IPS-15b (cell line): ENCODE measurements around the gene RPRD1B.

Experiments used
- H3K27me3 ChIP-seq: one replicate; pipeline ENCODE4 v1.6.1; 2013; ENCODE audit warnings: low read length; ENCODE audit not compliant: control insufficient read depth, insufficient read depth
- H3K36me3 ChIP-seq: one replicate; pipeline ENCODE4 v1.6.1; 2013; ENCODE audit warnings: low read length; ENCODE audit not compliant: control insufficient read depth, insufficient read depth
- H3K4me1 ChIP-seq: one replicate; pipeline ENCODE4 v1.6.1; 2013; ENCODE audit warnings: mild to moderate bottlenecking, low read length; ENCODE audit not compliant: control insufficient read depth, insufficient read depth
- H3K4me3 ChIP-seq: one replicate; pipeline ENCODE4 v1.5.1; 2013; ENCODE audit warnings: low read depth, low read length
- H3K9ac ChIP-seq: one replicate; pipeline ENCODE4 v1.6.1; 2013; ENCODE audit warnings: low read depth, mild to moderate bottlenecking, low read length
- H3K9me3 ChIP-seq: one replicate; pipeline ENCODE4 v1.6.1; 2013; ENCODE audit warnings: mild to moderate bottlenecking, low read length; ENCODE audit not compliant: control insufficient read depth, insufficient read depth

RPRD1B gene

GRCh38 chr20:38112930-38113294 lies 79.4 kb downstream of the RPRD1B start:
- Histone ChIP-seq H3K4me3 (no peak overlapping the region), H3K9ac (no peak overlapping the region), H3K9me3 (no peaks in the 10 kb centered on the region), H3K4me1 (peaks cover 4% of the 10 kb centered on the region), H3K27me3 (no peaks in the 10 kb centered on the region), H3K36me3 (no peaks in the 10 kb centered on the region)

DNA sequence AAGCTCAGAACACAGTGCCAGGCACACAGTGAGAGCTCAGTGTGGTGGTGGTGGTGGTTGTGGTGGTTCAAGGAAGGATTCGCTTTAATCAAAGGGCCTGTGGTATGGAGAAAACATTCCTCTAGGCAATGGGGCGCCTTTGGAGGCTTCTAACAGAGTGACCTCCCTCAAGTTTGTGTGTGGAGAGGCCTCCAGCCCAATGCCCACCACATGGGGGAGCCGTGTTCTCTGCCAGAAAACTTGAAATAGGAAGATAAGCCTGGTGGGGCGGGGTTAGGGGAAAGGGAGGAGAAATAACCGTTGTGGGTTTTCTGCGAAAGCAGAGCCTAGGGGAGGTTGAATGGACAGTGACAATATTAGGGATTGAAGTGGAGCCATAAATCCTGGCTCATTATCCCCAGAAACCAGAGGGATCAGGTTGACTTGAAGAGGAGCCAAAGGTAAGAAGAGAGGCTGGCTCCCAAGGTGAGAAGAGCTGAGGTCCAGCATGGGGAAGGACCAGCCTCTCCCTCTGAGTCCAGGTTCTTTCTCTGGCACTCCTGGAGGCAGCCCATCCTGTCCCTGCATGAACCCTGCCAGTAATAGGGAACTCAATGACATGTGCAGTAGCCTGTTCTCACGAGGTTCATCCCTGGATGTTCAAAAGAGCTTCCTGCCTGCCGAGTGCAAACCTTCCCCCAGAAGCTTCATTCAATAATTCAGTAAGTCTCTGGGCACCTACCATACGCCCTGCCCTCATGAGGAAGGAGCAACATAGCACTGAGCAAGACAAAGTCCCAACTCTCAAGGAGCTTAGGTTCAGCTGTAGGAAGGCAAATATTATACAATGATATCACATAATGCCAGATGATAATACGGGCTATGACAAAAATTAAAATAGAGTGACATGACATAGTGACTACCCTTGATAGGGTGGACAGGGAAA lies 80.1 kb downstream of the RPRD1B start:
- H3K27me3 ChIP-seq: no peaks in the 10 kb centered on the region
- H3K4me3 ChIP-seq: no peak overlapping the region
- H3K4me1 ChIP-seq: peaks cover 4% of the 10 kb centered on the region
- no peak overlapping the region for H3K9ac ChIP-seq
- H3K9me3 ChIP-seq: no peaks in the 10 kb centered on the region
- H3K36me3 ChIP-seq: no peaks in the 10 kb centered on the region

GRCh38 chr20:38114353-38114791 lies 80.8 kb downstream of the RPRD1B start:
- H3K9ac ChIP-seq: no peak overlapping the region
- no peaks in the 10 kb centered on the region for H3K36me3 ChIP-seq
- no peak overlapping the region for H3K4me3 ChIP-seq
- H3K27me3 ChIP-seq: no peaks in the 10 kb centered on the region
- peaks cover 4% of the 10 kb centered on the region for H3K4me1 ChIP-seq
- no peaks in the 10 kb centered on the region for H3K9me3 ChIP-seq

DNA sequence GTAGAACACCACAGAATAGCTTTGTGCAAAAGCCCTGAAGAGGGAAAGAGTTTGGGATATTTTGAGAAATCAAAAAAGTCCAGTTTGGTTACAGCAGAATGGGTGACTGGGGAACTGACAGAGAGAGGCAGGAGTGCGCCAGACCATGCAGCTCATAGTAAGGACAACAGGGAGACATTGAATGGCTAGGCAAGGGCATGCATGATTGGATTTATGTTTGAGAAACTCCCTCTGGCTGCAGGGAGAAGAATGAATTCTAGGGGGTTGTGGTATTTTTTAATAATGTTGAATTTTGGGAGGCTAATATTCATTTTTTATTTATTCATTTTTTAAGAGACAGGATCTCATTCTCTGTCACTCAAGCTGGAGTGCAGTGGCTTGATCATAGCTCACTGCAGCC lies 81.7 kb downstream of the RPRD1B start:
- H3K36me3 ChIP-seq: no peaks in the 10 kb centered on the region
- H3K9ac ChIP-seq: no peak overlapping the region
- no peaks in the 10 kb centered on the region for H3K27me3 ChIP-seq
- no peaks in the 10 kb centered on the region for H3K9me3 ChIP-seq
- H3K4me1 ChIP-seq: peaks cover 4% of the 10 kb centered on the region
- no peak overlapping the region for H3K4me3 ChIP-seq

GRCh38 chr20:38115896-38116295 lies 82.3 kb downstream of the RPRD1B start:
- H3K4me1 ChIP-seq: peaks cover 4% of the 10 kb centered on the region
- H3K9ac ChIP-seq: no peak overlapping the region
- H3K4me3 ChIP-seq: no peak overlapping the region
- no peaks in the 10 kb centered on the region for H3K27me3 ChIP-seq
- H3K9me3 ChIP-seq: no peaks in the 10 kb centered on the region
- H3K36me3 ChIP-seq: no peaks in the 10 kb centered on the region

DNA sequence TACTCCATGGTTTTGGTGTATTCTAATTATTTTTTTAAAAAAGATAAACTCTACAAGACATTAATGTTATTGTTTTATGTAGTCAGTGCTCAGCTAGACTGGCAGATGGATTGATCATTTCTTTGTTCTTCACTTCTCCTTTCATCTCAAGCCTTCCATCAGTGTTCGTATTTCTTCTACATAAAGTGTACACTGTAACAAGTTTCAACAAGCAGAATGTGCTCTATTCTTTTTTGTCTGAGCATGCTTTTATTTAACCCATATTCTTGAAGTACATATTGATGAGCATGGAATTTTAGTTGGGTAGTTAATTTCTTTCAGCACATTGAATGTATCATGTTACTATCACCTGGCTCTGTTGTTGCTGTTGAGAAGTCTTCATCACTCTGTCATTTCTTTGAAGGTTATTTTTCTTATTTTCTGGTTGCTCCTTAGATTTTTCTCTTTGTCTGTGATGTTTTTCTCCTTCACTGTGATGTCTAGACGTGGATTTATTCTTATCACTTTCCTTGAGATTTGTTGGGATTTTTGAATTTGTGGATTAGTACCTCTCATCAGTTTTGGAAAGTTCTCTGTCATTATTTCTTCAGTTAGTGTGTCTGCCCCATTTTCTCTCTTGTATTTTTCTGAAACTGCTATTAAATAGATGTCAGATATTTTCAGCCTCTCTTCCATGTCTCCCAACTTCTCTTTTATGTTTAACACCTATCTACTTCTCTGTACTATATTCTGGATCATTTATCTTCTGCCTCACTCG lies 83.0 kb downstream of the RPRD1B start:
- no peaks in the 10 kb centered on the region for H3K36me3 ChIP-seq
- no peak overlapping the region for H3K9ac ChIP-seq
- H3K4me3 ChIP-seq: no peak overlapping the region

DNA sequence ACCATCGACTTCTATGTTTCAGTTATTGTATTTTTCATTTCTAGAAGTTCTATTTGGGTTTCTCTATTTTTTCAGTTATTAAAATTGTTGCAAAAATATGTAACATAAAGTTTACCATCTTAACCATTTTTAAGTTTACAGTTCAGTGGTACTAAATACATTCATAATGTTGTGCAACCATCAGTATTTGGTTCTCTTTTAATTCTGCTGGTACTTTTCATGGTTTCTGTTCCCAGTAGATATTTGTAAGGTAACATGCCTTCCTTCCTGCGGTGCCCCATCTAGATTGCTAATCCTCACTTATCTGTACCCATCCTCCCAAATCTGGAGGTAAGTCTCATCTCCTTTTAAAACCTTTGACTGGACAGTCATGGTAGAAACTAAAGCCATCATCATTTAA lies 83.7 kb downstream of the RPRD1B start:
- H3K27me3 ChIP-seq: no peaks in the 10 kb centered on the region

More for the DNA sequence above, 83.0 kb downstream of the RPRD1B start:
- Histone ChIP-seq H3K9me3 (no peaks in the 10 kb centered on the region), H3K27me3 (no peaks in the 10 kb centered on the region), H3K4me1 (peaks cover 4% of the 10 kb centered on the region)

DNA sequence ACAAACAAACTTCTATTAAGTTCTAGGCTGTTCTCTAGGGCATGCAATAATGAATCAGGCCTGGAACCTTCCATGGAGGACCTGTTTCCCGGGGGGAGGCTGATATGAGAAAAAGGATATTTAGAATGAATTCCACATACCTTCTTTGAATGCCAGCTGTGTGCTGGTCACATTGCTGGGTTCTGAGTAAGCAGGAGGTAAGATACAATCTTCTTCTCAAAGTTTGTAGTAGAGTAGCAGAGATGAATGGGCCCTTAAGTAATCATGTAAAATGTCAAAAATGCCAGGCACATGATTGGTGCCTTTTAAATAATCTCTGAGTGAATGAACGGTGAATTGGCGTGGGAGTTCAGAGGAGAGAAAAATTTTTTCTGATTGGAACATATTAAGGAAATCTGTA lies 84.1 kb downstream of the RPRD1B start:
- Histone ChIP-seq H3K4me1 (peaks cover 4% of the 10 kb centered on the region), H3K27me3 (no peaks in the 10 kb centered on the region), H3K9ac (no peak overlapping the region), H3K36me3 (no peaks in the 10 kb centered on the region), H3K4me3 (no peak overlapping the region), H3K9me3 (no peaks in the 10 kb centered on the region)

More for the DNA sequence above, 83.7 kb downstream of the RPRD1B start:
- Histone ChIP-seq H3K9ac (no peak overlapping the region), H3K36me3 (no peaks in the 10 kb centered on the region), H3K4me3 (no peak overlapping the region), H3K4me1 (peaks cover 4% of the 10 kb centered on the region), H3K9me3 (no peaks in the 10 kb centered on the region)

DNA sequence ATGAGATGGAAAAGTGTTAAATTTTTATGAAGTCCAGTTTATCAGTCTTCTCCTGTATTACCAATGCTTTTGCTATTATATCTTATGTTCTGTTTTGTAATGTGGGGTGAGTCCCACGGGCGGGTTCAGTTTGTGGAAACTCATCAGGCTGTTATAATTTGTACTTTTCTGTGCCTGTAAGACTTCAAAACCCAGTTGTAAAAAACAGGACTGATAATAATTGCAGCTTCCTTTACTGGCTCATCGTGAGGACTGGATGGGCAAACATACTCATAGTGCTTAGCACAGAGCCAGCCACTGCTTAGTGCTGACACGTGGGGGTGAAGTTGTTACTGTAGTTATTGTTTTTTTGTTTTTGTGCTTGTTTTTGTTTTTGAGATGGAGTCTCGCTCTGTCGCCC lies 85.9 kb downstream of the RPRD1B start:
- H3K9me3 ChIP-seq: no peaks in the 10 kb centered on the region
- H3K4me3 ChIP-seq: no peak overlapping the region
- H3K9ac ChIP-seq: no peak overlapping the region
- no peaks in the 10 kb centered on the region for H3K36me3 ChIP-seq
- no peaks in the 10 kb centered on the region for H3K4me1 ChIP-seq
- no peaks in the 10 kb centered on the region for H3K27me3 ChIP-seq

DNA sequence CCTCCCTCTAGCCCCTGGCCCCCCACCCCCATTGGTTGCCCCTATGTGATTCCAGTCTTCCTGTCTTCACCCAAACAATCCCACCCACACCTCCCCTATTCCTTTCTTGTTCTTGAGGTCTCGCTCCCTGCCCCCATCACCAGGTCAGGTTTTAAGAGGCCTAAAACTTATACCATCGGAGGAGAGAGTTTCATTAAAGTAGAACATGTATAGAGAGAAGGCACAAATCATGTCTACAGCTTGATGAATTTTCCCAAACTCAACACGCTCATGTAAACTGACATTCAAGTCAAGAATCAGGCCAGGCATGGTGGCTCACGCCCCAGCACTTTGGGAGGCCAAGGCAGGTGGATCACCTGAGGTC lies 87.1 kb downstream of the RPRD1B start:
- no peaks in the 10 kb centered on the region for H3K9me3 ChIP-seq
- H3K36me3 ChIP-seq: no peaks in the 10 kb centered on the region
- H3K4me3 ChIP-seq: no peak overlapping the region
- H3K9ac ChIP-seq: no peak overlapping the region
- H3K27me3 ChIP-seq: no peaks in the 10 kb centered on the region
- no peaks in the 10 kb centered on the region for H3K4me1 ChIP-seq

DNA sequence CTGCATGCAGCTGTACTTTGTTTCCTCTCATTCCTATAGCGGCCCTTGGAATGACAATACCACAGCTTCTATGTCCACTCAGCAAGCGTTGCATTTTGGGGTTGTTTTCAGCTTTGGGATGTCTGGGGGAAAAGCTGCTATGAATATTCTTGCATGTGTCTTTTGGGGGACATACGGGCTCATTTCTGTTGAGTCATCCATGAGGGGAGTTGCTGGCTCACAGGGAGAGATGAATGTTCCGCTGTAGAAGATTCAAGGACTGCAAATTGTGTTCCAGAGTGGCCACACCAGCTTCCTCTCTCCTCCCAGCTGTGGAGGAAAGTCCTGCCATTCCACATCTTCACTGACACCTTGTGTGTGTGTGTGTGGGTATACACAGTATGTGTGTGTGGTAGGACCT lies 88.2 kb downstream of the RPRD1B start:
- H3K9ac ChIP-seq: no peak overlapping the region
- no peaks in the 10 kb centered on the region for H3K4me1 ChIP-seq
- H3K27me3 ChIP-seq: no peaks in the 10 kb centered on the region
- H3K36me3 ChIP-seq: no peaks in the 10 kb centered on the region
- no peaks in the 10 kb centered on the region for H3K9me3 ChIP-seq
- H3K4me3 ChIP-seq: no peak overlapping the region
